Measurements from ENCODE around the gene WNT8B. TPM values are rescaled to one million over a fixed set of nuclear protein-coding genes. Genes with fewer than 3 reads are reported as not detected.

The WNT8B gene
- polyA plus RNA-seq, 3 donors from 2014 or later: not detected

GRCh38 chr10:100469756-100470155 is 6.9 kb downstream of the WNT8B start:
- no peaks in the 10 kb centered on the region for H3K9me3 Mint-ChIP-seq
- H3K4me1 Mint-ChIP-seq: no peaks in the 10 kb centered on the region
- H3K27ac Mint-ChIP-seq: no peak overlapping the region
- H3K36me3 Mint-ChIP-seq: no peaks in the 10 kb centered on the region
- no peak for DNase-seq
- H3K4me3 Mint-ChIP-seq: no peak overlapping the region
- peaks cover 0 to 6% (median 5%) of the 10 kb centered on the region in 3 donors for H3K27me3 Mint-ChIP-seq (ENCODE audit: low read depth in 3 of 3)

- no peak overlapping the region for H3K4me3 Mint-ChIP-seq
- peaks cover 0 to 6% (median 5%) of the 10 kb centered on the region in 3 donors for H3K27me3 Mint-ChIP-seq (ENCODE audit: low read depth in 3 of 3)
- no peak for DNase-seq
- H3K4me1 Mint-ChIP-seq: no peaks in the 10 kb centered on the region
- H3K27ac Mint-ChIP-seq: no peak overlapping the region
- no peaks in the 10 kb centered on the region for H3K9me3 Mint-ChIP-seq
- H3K36me3 Mint-ChIP-seq: no peaks in the 10 kb centered on the region
Observed at GRCh38 chr10:100470367-100470766, 7.6 kb downstream of the WNT8B start.

DNA sequence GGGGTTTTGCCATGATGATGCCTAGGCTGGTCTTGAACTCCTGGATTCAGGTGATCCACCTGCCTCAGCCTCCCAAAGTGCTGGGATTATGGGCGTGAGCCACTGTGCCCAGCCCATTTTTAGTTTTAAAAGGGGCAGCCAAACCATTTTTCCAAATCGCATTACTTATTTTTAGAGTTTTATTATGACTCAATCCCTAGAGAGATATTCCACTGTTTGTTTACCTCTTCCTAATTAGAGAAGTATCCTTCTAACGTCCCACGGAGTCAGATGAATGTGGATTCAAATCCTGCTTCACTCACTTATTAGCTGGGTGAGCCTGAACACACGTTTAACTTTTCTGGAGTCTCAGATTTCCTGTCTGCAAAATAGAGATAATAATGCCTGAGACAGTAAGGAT is 15.2 kb downstream of the WNT8B start:
- no peaks in the 10 kb centered on the region for H3K9me3 Mint-ChIP-seq

DNA sequence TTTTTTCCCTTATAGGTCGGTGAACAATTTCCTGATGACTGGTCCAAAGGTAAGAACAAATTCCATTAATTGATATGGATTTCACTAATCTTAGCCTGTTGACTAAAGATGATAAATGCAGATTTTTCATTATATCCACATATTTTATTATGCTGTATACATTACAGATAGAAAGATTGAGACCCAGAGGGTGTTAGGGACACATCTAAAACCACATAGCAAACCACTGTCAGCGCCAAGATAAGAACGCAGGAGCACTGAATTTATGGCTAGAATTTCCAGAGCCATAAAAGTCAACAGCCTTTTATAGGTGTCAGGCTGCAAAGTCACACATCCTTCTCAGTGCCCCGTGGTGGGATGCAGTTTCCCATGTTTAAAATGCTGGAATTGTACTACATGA is 16.2 kb downstream of the WNT8B start:
- Mint-ChIP-seq H3K4me1 (peaks cover 14 to 25% of the 10 kb centered on the region in 2 donors), H3K4me3 (no peak overlapping the region), H3K36me3 (no peaks in the 10 kb centered on the region), H3K9me3 (no peaks in the 10 kb centered on the region), H3K27me3 (ENCODE audit: low read depth in 3 of 3) (peaks cover 5 to 23% (median 11%) of the 10 kb centered on the region in 3 donors), H3K27ac (no peak overlapping the region)
- no peak for DNase-seq

More for the DNA sequence above, 15.2 kb downstream of the WNT8B start:
- Mint-ChIP-seq H3K27ac (no peak overlapping the region), H3K4me1 (peaks cover 12 to 17% of the 10 kb centered on the region in 2 donors), H3K27me3 (ENCODE audit: low read depth in 3 of 3) (peaks cover 4 to 18% (median 9%) of the 10 kb centered on the region in 3 donors), H3K36me3 (no peaks in the 10 kb centered on the region), H3K4me3 (no peak overlapping the region)
- DNase-seq: no peak

GRCh38 chr10:100480002-100480401 is 17.2 kb downstream of the WNT8B start:
- peaks cover 14 to 25% of the 10 kb centered on the region in 2 donors for H3K4me1 Mint-ChIP-seq
- no peak overlapping the region for H3K4me3 Mint-ChIP-seq
- H3K36me3 Mint-ChIP-seq: peaks cover 0 to 6% (median 4%) of the 10 kb centered on the region in 3 donors
- no peak for DNase-seq
- H3K27ac Mint-ChIP-seq: no peak overlapping the region
- no peaks in the 10 kb centered on the region for H3K9me3 Mint-ChIP-seq
- H3K27me3 Mint-ChIP-seq (ENCODE audit: low read depth in 3 of 3): peaks cover 5 to 23% (median 11%) of the 10 kb centered on the region in 3 donors

DNA sequence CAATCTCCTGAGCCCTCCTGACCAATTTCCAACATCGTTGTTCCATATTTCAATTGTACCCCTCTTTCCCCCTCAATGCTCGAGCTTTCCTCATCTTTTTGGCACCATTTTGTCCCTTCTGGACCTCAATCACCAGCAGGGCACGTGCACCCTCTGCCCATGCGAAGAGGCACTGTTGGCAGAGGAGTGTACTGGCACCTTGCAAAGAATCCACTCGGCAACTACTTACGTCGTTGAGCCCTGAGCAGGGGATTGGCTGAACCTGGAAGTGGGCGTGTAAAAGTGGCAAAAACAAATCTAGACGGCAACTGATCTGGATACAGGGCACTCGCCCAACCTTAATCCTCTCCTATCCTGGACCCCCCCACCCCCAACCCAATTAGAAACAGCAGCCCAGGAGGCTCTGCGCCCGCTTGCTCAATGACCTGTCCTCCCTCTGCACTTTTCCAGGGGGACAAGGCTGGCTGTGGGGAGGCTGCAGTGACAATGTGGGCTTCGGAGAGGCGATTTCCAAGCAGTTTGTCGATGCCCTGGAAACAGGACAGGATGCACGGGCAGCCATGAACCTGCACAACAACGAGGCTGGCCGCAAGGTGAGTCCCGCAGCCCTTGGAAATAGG is 18.8 kb downstream of the WNT8B start:
- H3K27me3 Mint-ChIP-seq (ENCODE audit: low read depth in 3 of 3): peaks cover 5 to 23% (median 13%) of the 10 kb centered on the region in 3 donors
- H3K27ac Mint-ChIP-seq: no peak overlapping the region
- no peaks in the 10 kb centered on the region for H3K9me3 Mint-ChIP-seq
- peak; percentile 88 to 90 (median 90) for DNase-seq
- peaks cover 0 to 20% (median 16%) of the 10 kb centered on the region in 3 donors for H3K36me3 Mint-ChIP-seq
- H3K4me3 Mint-ChIP-seq: peak overlapping the region; percentile 72 to 89 (median 84)
- peaks cover 14 to 25% of the 10 kb centered on the region in 2 donors for H3K4me1 Mint-ChIP-seq

- Mint-ChIP-seq H3K9me3 (no peaks in the 10 kb centered on the region), H3K27me3 (ENCODE audit: low read depth in 3 of 3) (peaks cover 5 to 23% (median 13%) of the 10 kb centered on the region in 3 donors), H3K4me1 (peaks cover 14 to 25% of the 10 kb centered on the region in 2 donors), H3K27ac (no peak overlapping the region), H3K4me3 (peak overlapping the region; percentile 72 to 89 (median 84)), H3K36me3 (peaks cover 4 to 27% (median 22%) of the 10 kb centered on the region in 3 donors)
- DNase-seq: peak; percentile 64 to 67 (median 65)
Observed at GRCh38 chr10:100482181-100482833, 19.5 kb downstream of the WNT8B start.

DNA sequence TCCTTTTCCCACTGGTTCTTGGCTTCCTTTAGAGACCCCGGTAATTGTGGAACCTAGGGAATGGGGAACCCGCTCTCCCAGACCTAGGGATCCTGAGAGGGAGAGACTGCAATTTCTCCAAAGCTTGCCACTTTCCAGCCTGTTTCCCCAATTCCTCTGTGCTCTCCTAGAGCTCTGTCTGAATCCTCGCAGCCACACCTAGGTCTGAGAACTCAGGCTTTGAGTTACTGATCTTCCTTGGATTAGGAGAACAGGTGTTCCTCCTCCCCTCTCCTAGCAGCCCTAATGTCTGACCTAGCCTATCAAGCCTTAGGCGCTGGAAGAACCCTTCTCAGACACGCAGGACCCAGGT is 20.0 kb downstream of the WNT8B start:
- H3K27ac Mint-ChIP-seq: no peak overlapping the region
- no peak for DNase-seq
- no peaks in the 10 kb centered on the region for H3K9me3 Mint-ChIP-seq
- peak overlapping the region; percentile 72 to 89 (median 84) for H3K4me3 Mint-ChIP-seq
- H3K36me3 Mint-ChIP-seq: peaks cover 4 to 30% (median 23%) of the 10 kb centered on the region in 3 donors
- peaks cover 14 to 25% of the 10 kb centered on the region in 2 donors for H3K4me1 Mint-ChIP-seq
- peaks cover 5 to 23% (median 13%) of the 10 kb centered on the region in 3 donors for H3K27me3 Mint-ChIP-seq (ENCODE audit: low read depth in 3 of 3)

GRCh38 chr10:100483876-100484666 is 21.3 kb downstream of the WNT8B start:
- Mint-ChIP-seq H3K4me1 (peaks cover 14 to 25% of the 10 kb centered on the region in 2 donors), H3K27ac (no peak overlapping the region), H3K27me3 (ENCODE audit: low read depth in 3 of 3) (peaks cover 5 to 23% (median 11%) of the 10 kb centered on the region in 3 donors), H3K9me3 (no peaks in the 10 kb centered on the region), H3K4me3 (peak overlapping the region in 3 of 5 donors; percentile 16 to 60 (median 54)), H3K36me3 (peaks cover 7 to 36% (median 23%) of the 10 kb centered on the region in 3 donors)
- DNase-seq: no peak

- Mint-ChIP-seq H3K27ac (no peak overlapping the region), H3K4me1 (peaks cover 14 to 25% of the 10 kb centered on the region in 2 donors), H3K9me3 (no peaks in the 10 kb centered on the region), H3K36me3 (peaks cover 14 to 47% (median 32%) of the 10 kb centered on the region in 3 donors), H3K27me3 (ENCODE audit: low read depth in 3 of 3) (peaks cover 5 to 14% (median 9%) of the 10 kb centered on the region in 3 donors), H3K4me3 (no peak overlapping the region)
- no peak for DNase-seq
Observed at GRCh38 chr10:100485366-100485765, 22.6 kb downstream of the WNT8B start.

GRCh38 chr10:100485801-100486495 is 23.1 kb downstream of the WNT8B start:
- Mint-ChIP-seq H3K27me3 (ENCODE audit: low read depth in 3 of 3) (peaks cover 5 to 9% (median 8%) of the 10 kb centered on the region in 3 donors), H3K9me3 (no peaks in the 10 kb centered on the region), H3K36me3 (peaks cover 14 to 47% (median 32%) of the 10 kb centered on the region in 3 donors), H3K4me3 (no peak overlapping the region), H3K4me1 (peaks cover 14 to 25% of the 10 kb centered on the region in 2 donors), H3K27ac (no peak overlapping the region)
- no peak for DNase-seq

DNA sequence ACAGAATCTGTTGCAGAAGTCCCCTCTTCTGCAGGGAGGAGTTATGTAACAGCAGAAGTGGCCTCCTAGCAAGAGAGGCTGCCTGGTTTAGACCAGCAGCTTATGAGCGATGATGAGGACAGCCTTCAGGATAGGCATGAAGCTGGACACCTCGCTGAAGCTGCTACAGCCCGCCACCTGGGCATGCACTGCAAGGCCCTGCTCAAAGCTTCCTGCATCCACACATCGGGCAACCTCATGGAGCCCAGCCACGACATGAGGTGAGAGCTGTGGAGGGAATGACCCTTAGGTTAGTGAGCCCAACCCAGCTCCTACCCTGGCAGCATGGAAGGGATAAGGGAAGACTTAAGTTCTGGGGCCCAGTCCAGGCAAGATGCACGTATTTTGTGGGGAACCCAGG is 24.7 kb downstream of the WNT8B start:
- no peak overlapping the region for H3K4me3 Mint-ChIP-seq
- no peaks in the 10 kb centered on the region for H3K9me3 Mint-ChIP-seq
- DNase-seq: no peak
- peaks cover 14 to 52% (median 36%) of the 10 kb centered on the region in 3 donors for H3K36me3 Mint-ChIP-seq
- H3K27ac Mint-ChIP-seq: no peak overlapping the region
- H3K4me1 Mint-ChIP-seq: peaks cover 5 to 12% of the 10 kb centered on the region in 2 donors
- peaks cover 2 to 6% (median 5%) of the 10 kb centered on the region in 3 donors for H3K27me3 Mint-ChIP-seq (ENCODE audit: low read depth in 3 of 3)

GRCh38 chr10:100489396-100489795 is 26.6 kb downstream of the WNT8B start:
- H3K9me3 Mint-ChIP-seq: no peaks in the 10 kb centered on the region
- peaks cover 0 to 3% (median 0%) of the 10 kb centered on the region in 3 donors for H3K27me3 Mint-ChIP-seq (ENCODE audit: low read depth in 3 of 3)
- no peak overlapping the region for H3K27ac Mint-ChIP-seq
- no peaks in the 10 kb centered on the region for H3K4me1 Mint-ChIP-seq
- no peak overlapping the region for H3K4me3 Mint-ChIP-seq
- DNase-seq: no peak
- H3K36me3 Mint-ChIP-seq: peaks cover 24 to 54% (median 45%) of the 10 kb centered on the region in 3 donors
